BE2C (cell line): ENCODE measurements around the gene COX5A.
"Not testable (repeated sequence)": the region's sequence is repeated elsewhere in the genome, so short reads cannot be mapped to it uniquely, and the experiment has no call there.

ENCODE experiments used
- DNase-seq: peaks from one replicate; pipeline ENCODE4 v3.0.0-alpha.2; 2020
- H3K27me3 ChIP-seq: fragments of 250-450 bp; sonication (Bioruptor Pico); 2 replicates; pipeline ENCODE4 v1.5.1; 2020; ENCODE audit warnings: mild to moderate bottlenecking
- H3K36me3 ChIP-seq: fragments of 250-450 bp; sonication (Bioruptor Pico); 2 replicates; pipeline ENCODE4 v1.5.1; 2020; ENCODE audit warnings: mild to moderate bottlenecking
- H3K4me1 ChIP-seq: fragments of 250-450 bp; sonication (Bioruptor Pico); 2 replicates; pipeline ENCODE4 v1.5.1; 2020
- H3K4me3 ChIP-seq: 2 replicates; pipeline ENCODE4 v1.5.1; 2011; ENCODE audit warnings: low read depth, low read length
- H3K9me3 ChIP-seq: fragments of 250-450 bp; sonication (Bioruptor Pico); 2 replicates; pipeline ENCODE4 v1.5.1; 2020
- TF ChIP-seq, protein P1 (sequence below): IDR thresholded peaks from 2 replicates; pipeline ENCODE4 v1.5.1; 2012; ENCODE audit warnings: mild to moderate bottlenecking, low read depth, low read length

The COX5A gene

DNA sequence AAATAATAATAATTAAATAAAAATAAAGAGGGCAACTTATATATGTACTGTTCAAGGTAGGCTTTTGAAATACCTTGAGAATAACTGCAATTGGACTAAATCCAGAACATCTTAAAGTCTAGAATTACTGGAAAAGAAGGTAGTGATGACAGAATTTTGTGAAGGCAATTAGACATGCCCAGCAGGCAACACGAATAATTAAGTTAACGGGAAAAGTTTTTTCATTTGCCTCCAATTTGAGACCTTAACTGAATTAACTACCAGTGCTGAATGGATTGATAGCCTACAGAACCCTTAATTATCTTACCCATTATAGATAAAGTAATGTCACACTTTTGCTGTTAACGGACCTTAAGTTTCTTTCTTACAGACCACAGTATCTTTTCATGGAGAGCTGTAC is 13.3 kb downstream of the COX5A start:
- H3K9me3 ChIP-seq = no peaks in the 10 kb centered on the region; the same call in 1 of the 2 replicates
- no peaks in the 10 kb centered on the region for H3K4me1 ChIP-seq
- DNase-seq = no peak
- H3K27me3 ChIP-seq = no peaks in the 10 kb centered on the region
- H3K4me3 ChIP-seq = no peak overlapping the region
- H3K36me3 ChIP-seq = peaks cover 87% of the 10 kb centered on the region
- TF ChIP-seq, protein P1, sequence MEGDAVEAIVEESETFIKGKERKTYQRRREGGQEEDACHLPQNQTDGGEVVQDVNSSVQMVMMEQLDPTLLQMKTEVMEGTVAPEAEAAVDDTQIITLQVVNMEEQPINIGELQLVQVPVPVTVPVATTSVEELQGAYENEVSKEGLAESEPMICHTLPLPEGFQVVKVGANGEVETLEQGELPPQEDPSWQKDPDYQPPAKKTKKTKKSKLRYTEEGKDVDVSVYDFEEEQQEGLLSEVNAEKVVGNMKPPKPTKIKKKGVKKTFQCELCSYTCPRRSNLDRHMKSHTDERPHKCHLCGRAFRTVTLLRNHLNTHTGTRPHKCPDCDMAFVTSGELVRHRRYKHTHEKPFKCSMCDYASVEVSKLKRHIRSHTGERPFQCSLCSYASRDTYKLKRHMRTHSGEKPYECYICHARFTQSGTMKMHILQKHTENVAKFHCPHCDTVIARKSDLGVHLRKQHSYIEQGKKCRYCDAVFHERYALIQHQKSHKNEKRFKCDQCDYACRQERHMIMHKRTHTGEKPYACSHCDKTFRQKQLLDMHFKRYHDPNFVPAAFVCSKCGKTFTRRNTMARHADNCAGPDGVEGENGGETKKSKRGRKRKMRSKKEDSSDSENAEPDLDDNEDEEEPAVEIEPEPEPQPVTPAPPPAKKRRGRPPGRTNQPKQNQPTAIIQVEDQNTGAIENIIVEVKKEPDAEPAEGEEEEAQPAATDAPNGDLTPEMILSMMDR = no peak

DNA sequence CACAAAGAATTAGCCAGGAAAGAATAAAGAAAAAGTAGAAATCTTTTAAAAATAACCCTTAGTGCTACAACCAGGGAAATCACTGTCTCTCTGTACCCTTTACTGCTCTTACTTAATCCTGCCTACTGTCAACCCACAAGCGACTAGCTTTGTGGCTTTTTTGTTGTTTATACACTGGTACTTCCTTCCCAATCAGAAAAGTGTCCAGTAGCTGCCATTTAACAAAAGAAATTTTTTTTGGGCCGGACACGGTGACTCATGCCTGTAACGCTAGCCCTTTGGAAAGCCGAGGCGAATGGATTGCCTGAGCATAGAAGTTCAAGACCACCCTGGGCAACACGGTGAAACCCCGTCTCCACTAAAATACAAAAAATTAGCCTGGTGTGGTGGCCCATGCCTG is 17.4 kb downstream of the COX5A start:
- Histone ChIP-seq H3K9me3 (no peaks in the 10 kb centered on the region), H3K27me3 (no peaks in the 10 kb centered on the region), H3K36me3 (peaks cover 93% of the 10 kb centered on the region), H3K4me1 (no peaks in the 10 kb centered on the region), H3K4me3 (no peak overlapping the region)
- TF ChIP-seq, protein P1 = no peak
- no peak for DNase-seq

DNA sequence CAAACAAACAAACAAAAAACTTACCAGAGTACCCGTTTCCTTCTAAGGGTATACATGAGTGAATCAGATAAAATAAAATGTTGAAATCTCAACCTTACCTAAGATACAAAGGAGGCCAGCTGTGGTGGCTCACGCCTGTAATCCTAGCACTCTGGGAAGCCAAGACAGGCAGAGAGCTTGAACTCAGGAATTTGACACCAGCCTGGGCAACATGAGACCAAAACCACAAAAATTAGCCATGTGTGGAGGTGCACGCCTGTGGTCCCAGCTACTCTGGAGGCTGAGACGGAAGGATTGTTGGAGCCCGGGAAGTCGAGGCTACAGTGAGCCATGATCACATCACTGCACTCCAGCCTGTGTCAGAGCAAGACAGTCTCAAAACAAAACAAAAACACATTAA is 20.2 kb downstream of the COX5A start:
- Histone ChIP-seq H3K27me3 (no peaks in the 10 kb centered on the region), H3K4me1 (no peaks in the 10 kb centered on the region), H3K9me3 (no peaks in the 10 kb centered on the region; the same call in 1 of the 2 replicates), H3K36me3 (peaks cover 91% of the 10 kb centered on the region), H3K4me3 (no peak overlapping the region)
- DNase-seq = no peak
- TF ChIP-seq, protein P1 = no peak

DNA sequence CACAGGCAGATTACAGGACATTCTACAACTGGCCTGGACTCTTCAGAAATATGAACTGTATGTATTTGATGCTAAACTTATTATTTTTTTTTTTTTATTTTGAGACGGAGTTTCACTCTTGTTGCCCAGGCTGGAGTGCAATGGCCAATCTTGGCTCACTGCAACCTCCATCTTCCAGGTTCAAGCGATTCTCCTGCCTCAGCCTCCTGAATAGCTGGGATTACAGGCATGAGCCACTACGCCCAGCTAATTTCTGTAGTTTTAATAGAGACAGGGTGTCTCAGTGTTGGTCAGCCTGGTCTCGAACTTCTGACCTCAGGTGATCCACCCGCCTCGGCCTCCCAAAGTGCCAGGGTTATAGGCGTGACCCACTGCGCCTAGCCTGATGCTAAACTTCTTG is 24.1 kb downstream of the COX5A start:
- not testable (repeated sequence) for H3K27me3 ChIP-seq, H3K4me3 ChIP-seq, H3K4me1 ChIP-seq, H3K9me3 ChIP-seq, DNase-seq
- peaks cover 64% of the 10 kb centered on the region for H3K36me3 ChIP-seq

DNA sequence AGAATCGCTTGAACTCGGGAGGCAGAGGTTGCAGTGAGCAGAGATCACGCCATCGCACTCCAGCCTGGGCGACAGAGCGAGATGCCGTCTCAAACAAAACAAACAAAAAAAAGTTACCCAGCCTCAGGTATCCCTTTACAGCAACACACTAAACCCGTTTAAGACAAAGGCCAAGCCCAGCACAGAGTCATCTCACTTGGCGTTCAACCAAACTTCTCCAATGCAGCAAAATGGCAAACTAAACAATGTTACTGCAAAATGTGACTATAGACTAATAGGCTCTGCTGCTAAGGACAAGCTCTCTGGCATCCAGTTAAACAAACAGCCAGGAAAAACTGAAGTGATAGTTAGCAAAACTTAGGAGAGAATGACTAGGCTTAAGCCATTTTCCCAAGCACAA is 24.8 kb downstream of the COX5A start:
- TF ChIP-seq, protein P1 = no peak
- Histone ChIP-seq H3K4me3 (no peak overlapping the region), H3K36me3 (peaks cover 56% of the 10 kb centered on the region), H3K27me3 (no peaks in the 10 kb centered on the region), H3K9me3 (no peaks in the 10 kb centered on the region; the same call in 1 of the 2 replicates), H3K4me1 (no peaks in the 10 kb centered on the region)
- DNase-seq = no peak

DNA sequence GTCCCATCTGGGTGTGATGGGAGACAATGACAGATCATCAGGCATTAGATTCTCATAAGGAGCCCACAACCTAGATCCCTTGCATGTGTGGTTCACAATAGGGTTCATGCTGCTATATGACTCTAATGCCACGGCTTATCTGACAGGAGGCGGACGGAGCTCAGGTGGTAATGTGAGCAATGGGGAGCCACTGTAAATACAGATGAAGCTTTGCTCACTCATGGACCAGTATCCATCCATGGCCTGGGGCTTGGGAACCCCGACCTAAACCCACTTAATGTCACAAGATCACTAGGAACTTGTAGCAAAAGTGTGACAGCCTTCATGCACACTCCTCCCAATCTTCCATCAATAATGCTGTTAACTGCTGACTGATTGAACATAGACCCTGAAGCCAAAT is 29.2 kb downstream of the COX5A start:
- no peaks in the 10 kb centered on the region for H3K27me3 ChIP-seq
- no peaks in the 10 kb centered on the region for H3K4me1 ChIP-seq
- H3K9me3 ChIP-seq = no peaks in the 10 kb centered on the region; the same call in 1 of the 2 replicates
- TF ChIP-seq, protein P1 = no peak
- DNase-seq = no peak
- peaks cover 33% of the 10 kb centered on the region for H3K36me3 ChIP-seq
- no peak overlapping the region for H3K4me3 ChIP-seq
